Parathyroid adenoma (tissue), 2 donors: ENCODE results near the gene FAM120B.
"Not testable (repeated sequence)": the region's sequence is repeated elsewhere in the genome, so short reads cannot be mapped to it uniquely, and the experiment has no call there.

Experiments used
- H2AFZ ChIP-seq: fragments of 300-600 bp; sonication (generic); one replicate; pipeline ENCODE4 v1.7.0; 2017; ENCODE audit warnings: antibody characterized with exemption, mild to moderate bottlenecking
- H3K27ac ChIP-seq: fragments of 300-600 bp; sonication (generic); one replicate; pipeline ENCODE4 v1.7.0; 2017
- H3K27me3 ChIP-seq: fragments of 300-600 bp; sonication (generic); one replicate; pipeline ENCODE4 v1.7.0; 2017; ENCODE audit warnings: low read length; ENCODE audit not compliant: control insufficient read depth, insufficient read depth
- H3K36me3 ChIP-seq: fragments of 300-600 bp; sonication (generic); one replicate; pipeline ENCODE4 v1.7.0; 2017; ENCODE audit warnings: low read length; ENCODE audit not compliant: control insufficient read depth, insufficient read depth
- H3K4me1 ChIP-seq: fragments of 300-600 bp; sonication (generic); one replicate; pipeline ENCODE4 v1.7.0; 2017; ENCODE audit warnings: control low read depth
- H3K4me2 ChIP-seq: fragments of 300-600 bp; sonication (generic); one replicate; pipeline ENCODE4 v1.7.0; 2017; ENCODE audit warnings: low read length
- H3K4me3 ChIP-seq: fragments of 300-600 bp; sonication (generic); one replicate; pipeline ENCODE4 v1.7.0; 2017; ENCODE audit warnings: low read depth, low read length
- H3K79me2 ChIP-seq: fragments of 300-600 bp; sonication (generic); one replicate; pipeline ENCODE4 v1.7.0; 2017; ENCODE audit warnings: control low read depth
- H3K9ac ChIP-seq: fragments of 300-600 bp; sonication (generic); one replicate; pipeline ENCODE4 v1.7.0; 2017; ENCODE audit warnings: mild to moderate bottlenecking
- H3K9me3 ChIP-seq: fragments of 300-600 bp; sonication (generic); one replicate; pipeline ENCODE4 v1.7.0; 2017; ENCODE audit warnings: low read length; ENCODE audit not compliant: control insufficient read depth
- CTCF ChIP-seq: fragments of 300-600 bp; sonication (generic); IDR thresholded peaks from one replicate; pipeline ENCODE4 v1.7.0; 2017; ENCODE audit warnings: antibody characterized with exemption, mild to moderate bottlenecking
- donor health status: primary hyperparathyroidism.

The FAM120B gene

GRCh38 chr6:170407932-170408331 lies 101.4 kb downstream of the FAM120B start:
- Histone ChIP-seq H3K27ac (no peak overlapping the region), H3K4me3 (no peak overlapping the region), H3K4me2 (no peak overlapping the region), H2AFZ (no peak overlapping the region), H3K27me3 (no peaks in the 10 kb centered on the region), H3K4me1 (no peaks in the 10 kb centered on the region), H3K79me2 (no peaks in the 10 kb centered on the region), H3K9ac (no peak overlapping the region), H3K9me3 (no peaks in the 10 kb centered on the region), H3K36me3 (no peaks in the 10 kb centered on the region)
- no peak for TF ChIP-seq CTCF

- not testable (repeated sequence) for H3K4me3 ChIP-seq, H3K36me3 ChIP-seq, H3K27me3 ChIP-seq, H3K4me1 ChIP-seq, H3K4me2 ChIP-seq, H3K9ac ChIP-seq, H2AFZ ChIP-seq, H3K27ac ChIP-seq, H3K79me2 ChIP-seq, H3K9me3 ChIP-seq
Measured at GRCh38 chr6:170409746-170410145, 103.2 kb downstream of the FAM120B start.

GRCh38 chr6:170410241-170410640 lies 103.7 kb downstream of the FAM120B start:
- no peaks in the 10 kb centered on the region for H3K36me3 ChIP-seq
- no peak overlapping the region for H3K4me2 ChIP-seq
- no peak overlapping the region for H3K27ac ChIP-seq
- no peak for TF ChIP-seq CTCF
- no peaks in the 10 kb centered on the region for H3K79me2 ChIP-seq
- no peak overlapping the region for H3K4me3 ChIP-seq
- H3K9me3 ChIP-seq: no peaks in the 10 kb centered on the region
- no peaks in the 10 kb centered on the region for H3K27me3 ChIP-seq
- H3K9ac ChIP-seq: no peak overlapping the region
- H3K4me1 ChIP-seq: no peaks in the 10 kb centered on the region
- no peak overlapping the region for H2AFZ ChIP-seq

GRCh38 chr6:170415318-170415717 lies 108.8 kb downstream of the FAM120B start:
- Histone ChIP-seq H3K27ac (no peak overlapping the region), H3K36me3 (no peaks in the 10 kb centered on the region), H3K9me3 (no peaks in the 10 kb centered on the region), H2AFZ (no peak overlapping the region), H3K27me3 (no peaks in the 10 kb centered on the region), H3K4me1 (no peaks in the 10 kb centered on the region), H3K4me2 (no peak overlapping the region), H3K9ac (no peak overlapping the region), H3K79me2 (no peaks in the 10 kb centered on the region), H3K4me3 (no peak overlapping the region)
- TF ChIP-seq CTCF: no peak

GRCh38 chr6:170416303-170416702 lies 109.7 kb downstream of the FAM120B start:
- Histone ChIP-seq H2AFZ (no peak overlapping the region), H3K4me2 (no peak overlapping the region), H3K27me3 (no peaks in the 10 kb centered on the region), H3K9ac (no peak overlapping the region), H3K9me3 (no peaks in the 10 kb centered on the region), H3K4me1 (no peaks in the 10 kb centered on the region), H3K4me3 (no peak overlapping the region), H3K36me3 (no peaks in the 10 kb centered on the region), H3K79me2 (no peaks in the 10 kb centered on the region), H3K27ac (no peak overlapping the region)
- no peak for TF ChIP-seq CTCF
